ENCODE measurements around the gene SLC25A53.
"Not testable (repeated sequence)": the region's sequence is repeated elsewhere in the genome, so short reads cannot be mapped to it uniquely, and the experiment has no call there.

The SLC25A53 gene

GRCh38 chrX:104054956-104055355, 101.9 kb downstream of the SLC25A53 start:
- not testable (repeated sequence) for DNase-seq

All from stimulated activated naive CD4-positive, alpha-beta T cell treated with Interleukin-2 at 50 U/mL for 16 hours (primary cell).